NOMO-1 treated with DMSO at 0.1 percent for 48 hours (cell line): ENCODE measurements around the gene PLCH1.
A peak's percentile ranks its signal among the peaks of the same experiment; 100 is the strongest.

ENCODE experiments used
- DNase-seq: peaks from one replicate; lab custom pipeline; 2025; ENCODE audit not compliant: unreplicated experiment; lab: John Stamatoyannopoulos, UW

The PLCH1 gene

DNA sequence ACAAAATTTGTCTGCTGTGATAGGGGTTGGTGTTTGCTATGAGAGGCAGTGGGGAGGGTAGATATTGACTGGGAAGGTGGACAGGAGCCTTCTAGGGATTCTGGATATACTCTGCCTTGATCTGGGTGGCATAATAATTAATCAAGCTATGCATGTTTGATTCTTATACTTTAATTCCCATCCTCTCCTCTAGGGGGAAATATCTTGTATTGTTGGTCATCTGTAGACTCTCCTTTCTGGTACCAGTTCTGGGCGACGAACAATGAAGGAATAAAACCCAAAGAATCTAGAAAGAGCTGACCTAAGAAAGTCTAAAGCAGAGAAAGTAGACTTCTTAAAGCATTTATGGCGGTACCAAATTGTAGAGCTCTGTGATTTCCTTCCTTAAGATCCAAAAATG, 253.2 kb downstream of the PLCH1 start:
- DNase-seq: no peak

DNA sequence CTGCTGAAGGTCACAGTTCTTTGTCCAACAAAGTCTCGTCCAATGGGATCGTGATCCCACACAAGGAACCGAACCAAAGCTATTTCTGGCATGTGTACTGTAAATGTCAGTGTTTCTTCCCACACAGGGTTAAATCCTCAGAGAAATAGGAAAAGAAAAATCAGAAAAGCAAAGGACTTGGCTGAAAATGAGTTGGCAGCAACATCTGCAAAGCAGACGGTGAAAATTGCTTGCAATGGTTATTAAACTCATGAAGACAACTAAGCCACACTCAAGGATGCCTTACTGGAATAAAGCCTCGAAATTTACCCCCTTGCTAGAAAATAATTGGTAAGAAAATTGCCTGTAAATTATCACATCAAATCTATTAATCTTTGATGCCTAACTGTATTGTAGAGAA, 256.2 kb downstream of the PLCH1 start:
- DNase-seq: no peak

DNA sequence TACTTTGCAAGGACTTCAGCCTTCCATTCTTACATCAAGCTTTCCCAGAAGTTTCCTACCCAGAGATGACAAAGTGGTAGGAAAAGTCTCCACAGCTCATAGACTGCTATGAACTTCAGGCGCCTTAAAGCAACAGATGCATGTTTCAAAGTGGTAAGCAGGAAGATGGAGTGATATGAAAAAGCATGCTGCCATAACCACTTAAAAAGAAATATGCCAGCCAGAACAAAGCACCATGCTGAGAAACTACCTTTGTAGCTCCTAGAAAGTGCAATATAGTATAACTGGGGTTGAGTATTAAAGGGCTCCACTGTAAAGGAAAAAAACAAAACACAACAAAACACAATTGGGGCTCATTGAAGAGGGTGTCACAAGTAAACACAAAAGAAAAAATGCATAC, 259.0 kb downstream of the PLCH1 start:
- DNase-seq: no peak

DNA sequence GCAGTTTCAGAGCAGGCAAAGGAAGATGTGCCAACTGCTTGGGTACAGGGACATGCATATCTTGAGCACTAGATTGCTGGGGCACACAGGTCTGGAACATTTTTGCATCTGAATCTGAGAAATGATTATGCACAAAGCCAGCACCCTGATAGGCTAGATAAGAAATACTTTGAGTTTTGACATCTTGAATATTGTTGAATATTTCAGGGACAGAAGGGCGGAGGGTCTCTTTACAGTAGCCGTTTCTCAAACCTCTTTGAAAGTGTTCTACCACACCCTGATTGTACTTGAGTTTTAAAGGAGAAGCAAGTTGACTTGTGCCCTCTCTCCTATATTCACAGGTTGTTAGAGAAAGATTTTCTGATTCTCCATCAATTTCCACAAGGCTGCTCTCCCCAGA, 263.3 kb downstream of the PLCH1 start:
- no peak for DNase-seq

DNA sequence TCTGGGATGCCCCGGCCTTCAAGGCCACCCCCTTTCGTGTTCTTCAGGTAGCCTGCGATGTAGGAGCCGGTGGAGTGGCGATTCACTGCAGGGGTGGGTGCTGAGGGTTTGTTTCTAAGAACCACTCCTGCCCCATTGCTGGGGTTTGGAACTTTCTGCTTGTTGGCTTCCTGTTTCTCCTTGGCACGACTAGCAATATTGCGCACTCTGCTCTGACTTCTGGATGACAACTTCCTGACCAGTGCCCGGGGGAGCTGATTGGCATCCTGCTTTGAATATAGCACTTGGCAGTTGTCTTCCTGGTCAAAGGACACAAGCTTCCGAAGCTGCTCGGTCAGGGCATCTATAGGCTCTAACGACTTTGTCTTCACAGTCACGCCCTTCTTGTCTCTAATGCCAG, 263.8 kb downstream of the PLCH1 start:
- DNase-seq: no peak

DNA sequence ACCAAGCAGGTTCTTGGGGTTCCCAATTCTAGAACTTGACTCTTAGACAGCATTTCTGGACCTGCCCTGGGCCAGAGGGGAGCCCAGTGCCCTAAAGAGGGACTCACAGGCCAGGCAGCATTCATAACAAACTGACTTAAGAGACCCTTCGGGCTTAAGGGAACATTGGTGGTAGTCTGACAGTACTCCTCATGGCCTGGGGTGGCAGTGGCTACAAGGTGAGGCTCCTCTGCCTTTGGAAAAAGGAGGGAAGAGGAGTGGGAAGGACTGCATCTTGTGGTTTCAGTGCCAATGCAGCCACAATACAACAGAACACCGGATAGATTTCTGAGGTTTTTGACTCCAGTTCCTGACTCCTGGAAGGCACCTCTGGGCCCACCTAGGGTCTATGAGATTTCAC, 279.2 kb downstream of the PLCH1 start:
- no peak for DNase-seq

DNA sequence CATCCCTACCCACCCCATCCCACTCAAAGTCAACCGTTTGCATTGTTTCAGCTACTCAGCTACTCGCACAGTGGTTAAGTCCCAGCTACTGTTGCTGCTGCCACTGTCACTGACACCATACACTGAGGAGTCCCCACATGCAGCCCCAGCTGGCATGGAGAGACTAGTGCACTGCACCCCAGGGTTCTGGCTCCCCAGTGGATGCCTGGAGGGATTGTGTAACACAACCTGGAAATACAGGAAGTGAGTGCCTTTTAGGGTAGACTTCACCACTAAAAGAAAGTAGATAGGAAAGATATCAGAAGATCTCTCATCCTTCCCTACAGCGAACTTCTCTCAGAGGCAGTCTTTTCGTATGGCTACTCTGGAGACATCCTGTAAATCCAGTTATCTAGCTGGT, 282.2 kb downstream of the PLCH1 start:
- DNase-seq: no peak

DNA sequence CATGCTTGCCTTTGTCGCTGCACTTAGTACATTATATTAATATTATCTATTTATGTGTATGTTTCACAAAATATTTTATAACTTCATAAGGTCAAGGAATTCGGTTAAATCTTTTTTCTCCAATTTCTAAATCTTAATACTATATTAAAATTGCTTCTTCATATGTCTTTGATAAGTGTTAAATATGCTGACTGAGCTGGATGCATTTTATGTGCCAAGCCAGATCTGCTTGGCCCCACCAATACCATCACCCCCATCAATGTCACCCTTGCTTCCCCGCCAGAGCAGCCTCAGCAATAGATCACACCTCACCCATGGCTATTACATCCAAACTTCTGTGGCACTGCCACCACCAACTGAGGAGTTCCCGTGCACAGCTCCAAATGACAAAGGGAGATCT, 287.3 kb downstream of the PLCH1 start:
- DNase-seq: no peak

DNA sequence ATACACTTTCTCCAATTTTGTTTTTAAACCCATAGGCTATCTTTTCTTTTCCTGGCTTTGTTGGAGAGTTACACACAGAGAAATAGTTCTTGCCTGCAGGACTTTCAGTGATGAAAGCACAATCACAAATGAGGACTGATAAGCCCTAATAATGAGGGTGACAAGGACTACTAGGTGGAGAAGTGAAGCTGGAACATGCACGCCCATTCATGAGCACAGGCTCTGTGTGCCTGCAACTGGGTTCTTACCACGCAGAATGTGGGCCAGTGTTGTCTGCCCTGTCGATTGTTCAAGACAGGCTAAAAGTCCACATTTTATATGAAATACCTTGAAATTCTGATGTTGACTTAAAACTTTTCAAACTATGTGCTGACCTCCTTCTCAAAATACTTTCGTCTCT, 289.1 kb downstream of the PLCH1 start:
- no peak for DNase-seq

DNA sequence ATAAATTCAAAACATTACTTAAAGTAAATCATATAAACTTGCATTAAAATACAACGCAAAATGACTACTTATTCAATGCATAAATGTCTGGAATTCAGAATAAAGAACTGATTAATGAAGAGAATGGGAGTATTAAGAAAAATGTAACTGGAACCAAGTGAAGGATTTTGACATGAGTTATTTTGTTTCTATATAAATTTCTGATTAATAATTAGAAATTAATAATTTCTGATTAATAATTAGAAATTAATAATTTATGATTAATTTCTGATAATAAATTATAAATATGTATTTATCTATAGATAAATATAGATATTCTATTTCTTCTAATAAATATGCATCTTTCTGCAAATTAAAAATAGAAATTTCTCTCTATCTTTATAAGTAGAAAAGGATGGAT, 291.4 kb downstream of the PLCH1 start:
- no peak for DNase-seq

DNA sequence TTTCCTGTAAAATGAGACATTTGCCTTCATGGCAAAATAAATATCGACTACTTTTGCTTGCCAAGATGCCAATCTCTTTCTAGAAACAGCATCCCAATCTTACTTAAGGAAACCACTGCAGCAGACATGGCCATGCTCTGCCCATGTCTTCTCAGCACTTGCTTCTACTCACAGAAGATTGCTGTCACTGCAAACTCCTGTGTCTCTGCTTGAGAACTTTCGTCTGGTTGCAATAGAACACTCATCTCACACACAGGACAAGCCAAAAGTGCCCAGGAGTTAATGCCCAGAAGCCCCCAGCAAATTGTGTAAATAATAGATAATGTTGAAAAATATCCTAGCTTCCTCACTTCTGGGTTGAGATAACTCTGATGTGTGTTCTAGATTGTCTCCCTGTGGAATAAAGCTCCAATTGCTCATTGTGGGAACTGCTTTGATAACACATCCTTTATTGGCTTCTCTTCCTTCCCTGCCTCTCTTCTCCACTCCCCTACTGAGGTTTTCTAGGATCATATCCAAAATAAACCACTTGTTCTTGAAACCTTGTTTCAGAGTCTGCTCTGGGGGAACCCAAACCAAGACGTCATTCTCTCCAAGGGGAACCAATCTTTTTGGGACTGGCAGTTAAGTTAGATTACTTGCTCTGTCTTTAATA, 295.1 kb downstream of the PLCH1 start:
- no peak for DNase-seq

DNA sequence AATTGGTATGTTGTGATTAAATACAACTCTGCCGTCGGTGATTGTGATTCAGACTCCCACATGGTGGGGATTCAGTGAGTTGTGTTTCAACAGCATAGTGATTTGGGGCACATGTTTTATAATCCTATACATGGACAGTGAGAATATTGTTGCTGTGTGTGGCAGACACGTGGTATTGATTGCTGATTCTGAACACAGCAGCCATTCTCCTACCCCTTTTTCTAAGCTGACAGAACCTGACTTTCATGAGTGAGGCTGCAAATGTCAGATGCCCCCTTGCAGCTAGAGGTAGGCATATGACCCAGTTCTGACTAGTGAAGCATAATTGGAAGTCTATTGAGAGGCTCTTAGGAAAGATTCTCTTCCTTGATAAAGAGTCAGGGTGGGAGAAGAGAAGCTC, 296.3 kb downstream of the PLCH1 start:
- DNase-seq: no peak

DNA sequence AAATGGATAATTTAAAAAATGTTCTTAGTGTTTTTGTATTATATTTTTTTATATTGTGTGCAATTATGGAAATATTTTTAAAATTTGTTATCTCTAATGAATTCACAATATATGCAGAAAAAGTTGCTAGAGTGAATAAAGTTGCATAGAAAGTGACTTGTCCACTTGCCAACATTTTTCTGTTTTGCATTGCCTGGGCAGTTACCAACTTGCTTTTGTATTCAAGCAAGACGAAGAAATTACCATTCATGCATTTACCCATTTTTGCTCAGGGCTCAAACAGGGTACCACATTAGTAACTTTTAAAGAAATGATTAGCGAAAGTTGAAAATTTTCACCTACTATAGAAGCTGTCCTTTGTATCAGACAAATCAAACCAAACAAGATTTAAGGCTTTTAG, 298.5 kb downstream of the PLCH1 start:
- no peak for DNase-seq

DNA sequence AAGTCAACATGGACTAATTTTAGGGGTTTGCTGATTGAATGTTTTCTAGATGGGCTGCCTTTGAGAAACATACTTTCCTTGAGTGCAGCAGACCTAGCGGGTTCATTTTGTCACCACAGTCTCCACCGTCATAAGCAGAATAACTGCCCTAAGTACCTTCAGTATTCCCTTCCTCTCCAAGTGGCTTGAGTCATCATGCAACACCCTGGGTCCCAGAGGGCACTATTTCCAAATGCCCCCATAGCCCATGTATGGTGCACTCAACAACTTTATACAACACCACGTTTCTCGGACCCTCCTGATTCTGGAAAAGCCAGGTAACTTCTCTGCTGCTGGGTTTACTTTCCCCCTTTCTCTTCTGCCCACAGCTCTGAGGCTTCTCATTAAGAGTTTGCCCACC, 300.1 kb downstream of the PLCH1 start:
- DNase-seq: no peak

DNA sequence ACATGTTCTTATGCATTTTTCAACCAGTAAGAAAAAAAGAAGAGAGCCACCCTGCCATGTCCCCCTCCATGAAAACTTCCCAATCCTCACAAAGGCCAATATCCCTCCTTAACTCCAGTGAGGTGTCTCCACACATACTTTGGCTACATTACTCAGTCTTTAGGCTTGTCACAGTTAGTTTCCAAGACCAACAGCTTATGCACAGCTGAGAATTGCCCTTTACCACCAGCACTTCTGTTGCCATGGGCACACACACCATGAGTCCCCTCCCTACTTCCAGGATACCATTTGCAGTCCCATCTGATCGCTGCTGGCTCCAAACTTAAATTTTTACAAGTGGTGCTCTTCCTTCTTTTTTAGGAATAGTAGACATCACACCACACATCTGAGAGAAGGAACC, 301.1 kb downstream of the PLCH1 start:
- no peak for DNase-seq

DNA sequence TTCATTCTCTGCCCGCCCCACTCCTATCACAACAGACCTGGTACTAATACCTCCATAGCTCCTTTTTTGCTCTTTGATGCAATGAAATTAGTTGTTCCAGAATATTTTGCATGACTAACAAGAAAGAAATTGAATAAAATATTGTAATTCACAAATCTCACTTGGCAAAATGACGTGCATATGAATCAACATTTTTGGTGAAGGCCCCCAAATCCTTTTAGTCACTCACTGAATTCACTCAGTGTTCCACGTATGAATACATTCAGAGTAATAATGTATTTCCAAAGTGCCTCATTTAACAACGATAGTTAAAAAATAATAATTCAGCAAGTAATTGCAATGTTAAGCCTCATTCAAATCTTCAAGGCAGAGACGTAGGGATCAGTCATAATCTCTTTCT, 302.8 kb downstream of the PLCH1 start:
- DNase-seq: no peak

DNA sequence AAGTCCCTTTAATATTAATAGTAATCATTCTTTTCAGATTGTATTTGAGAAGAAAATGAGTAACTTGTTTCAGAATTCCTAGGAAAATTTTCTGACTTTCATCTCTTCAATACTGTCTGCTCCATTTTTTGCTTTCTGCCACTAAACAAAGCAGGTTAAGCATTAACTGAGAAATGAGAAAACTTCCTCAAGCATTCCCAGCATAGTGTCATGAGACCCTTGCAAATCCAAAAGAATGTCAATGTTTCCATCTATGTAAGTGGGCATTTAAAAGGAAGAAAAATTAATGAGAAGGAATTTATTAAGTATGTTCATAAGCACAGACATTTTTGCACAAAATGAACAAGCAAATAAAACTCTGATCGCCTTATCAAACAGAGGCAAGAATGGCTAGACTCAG, 303.4 kb downstream of the PLCH1 start:
- DNase-seq: no peak

DNA sequence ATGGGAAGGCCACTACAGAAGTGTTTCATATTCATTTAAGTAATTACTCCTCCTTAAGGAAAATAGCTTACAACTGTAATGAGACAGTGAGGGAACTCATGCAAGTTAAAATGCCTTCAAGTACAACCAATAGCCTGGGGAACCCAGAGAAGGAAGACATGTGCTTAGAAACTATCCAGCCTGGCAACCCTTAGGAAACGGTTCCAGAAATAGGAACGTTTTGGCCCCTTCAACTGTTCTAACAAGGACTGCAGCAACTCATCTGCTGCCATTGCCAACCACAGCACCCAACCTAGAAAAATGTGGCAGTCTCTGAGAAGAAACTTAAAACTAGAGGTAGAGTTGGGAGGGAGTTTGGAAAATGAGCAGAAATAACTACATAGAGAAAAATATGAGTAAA, 303.8 kb downstream of the PLCH1 start:
- no peak for DNase-seq

DNA sequence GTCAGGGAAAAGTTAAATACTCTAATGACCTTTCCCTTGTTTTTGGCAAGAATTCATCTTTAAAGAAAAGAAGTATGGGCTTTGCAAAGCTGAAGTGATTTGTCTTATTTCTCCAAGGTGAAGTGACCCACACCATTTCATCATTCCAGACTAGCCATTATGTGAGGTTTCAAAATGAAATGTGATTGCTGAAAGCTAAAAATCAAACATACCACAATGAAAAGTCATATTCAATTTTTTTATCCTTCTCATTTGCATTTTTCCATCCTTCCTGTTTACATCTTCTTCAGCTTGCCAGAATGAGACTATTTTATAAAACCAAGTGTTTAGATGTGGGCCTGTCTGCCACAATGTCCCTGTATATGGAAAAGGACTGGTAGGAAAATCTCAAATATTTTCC, 309.1 kb downstream of the PLCH1 start:
- no peak for DNase-seq

DNA sequence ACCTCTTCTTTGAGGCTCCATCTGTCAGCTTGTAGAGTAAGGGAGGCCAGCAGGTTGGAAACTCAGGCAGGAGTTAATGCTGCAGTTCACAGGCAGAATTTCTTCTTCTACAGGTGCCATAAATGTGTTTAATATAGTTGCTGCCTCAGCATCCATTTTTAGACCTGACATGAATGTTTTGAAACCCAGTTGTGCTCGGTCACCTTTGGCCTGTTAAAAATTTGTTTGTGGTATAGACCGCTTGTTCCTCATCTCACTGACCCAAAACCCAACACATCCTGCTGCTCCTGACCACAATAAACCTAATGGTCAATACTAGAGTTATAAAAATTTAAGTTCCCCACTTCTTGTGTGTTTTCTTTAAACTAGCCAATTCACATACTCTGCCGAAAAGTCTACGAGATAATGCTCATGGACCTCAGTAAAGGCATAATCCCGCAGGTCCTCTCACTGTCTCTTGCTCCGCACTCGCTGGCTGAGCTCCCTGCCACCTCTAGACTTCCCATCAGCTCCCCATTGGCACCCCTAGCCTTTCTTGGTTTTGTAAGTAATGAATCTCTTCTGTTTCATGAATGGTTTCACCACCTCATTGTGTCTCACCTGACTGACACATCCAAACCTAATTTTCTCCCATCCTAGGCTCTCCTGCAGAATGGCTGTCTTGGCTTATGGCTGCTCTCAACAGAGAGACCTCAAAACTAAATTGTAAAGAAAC, 312.9 kb downstream of the PLCH1 start:
- DNase-seq: peak; percentile 58

DNA sequence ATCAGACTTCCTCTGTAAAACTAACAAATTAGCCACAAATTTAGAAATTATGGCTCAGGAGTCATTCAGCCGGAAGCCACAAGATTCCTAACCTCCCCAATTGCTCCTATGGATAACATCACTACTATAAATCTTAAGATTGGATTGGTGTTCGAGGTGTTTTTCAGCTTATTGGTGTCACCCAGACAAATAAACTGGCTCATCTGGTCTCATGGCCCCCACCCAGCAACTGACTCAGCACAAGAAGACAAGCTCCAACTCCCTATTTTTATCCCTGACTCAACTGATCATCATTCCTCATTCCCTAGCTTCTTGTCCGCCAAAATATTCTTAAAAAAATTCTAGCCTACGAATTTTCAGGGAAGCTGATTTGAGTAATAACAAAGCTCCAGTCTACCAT, 316.3 kb downstream of the PLCH1 start:
- no peak for DNase-seq

DNA sequence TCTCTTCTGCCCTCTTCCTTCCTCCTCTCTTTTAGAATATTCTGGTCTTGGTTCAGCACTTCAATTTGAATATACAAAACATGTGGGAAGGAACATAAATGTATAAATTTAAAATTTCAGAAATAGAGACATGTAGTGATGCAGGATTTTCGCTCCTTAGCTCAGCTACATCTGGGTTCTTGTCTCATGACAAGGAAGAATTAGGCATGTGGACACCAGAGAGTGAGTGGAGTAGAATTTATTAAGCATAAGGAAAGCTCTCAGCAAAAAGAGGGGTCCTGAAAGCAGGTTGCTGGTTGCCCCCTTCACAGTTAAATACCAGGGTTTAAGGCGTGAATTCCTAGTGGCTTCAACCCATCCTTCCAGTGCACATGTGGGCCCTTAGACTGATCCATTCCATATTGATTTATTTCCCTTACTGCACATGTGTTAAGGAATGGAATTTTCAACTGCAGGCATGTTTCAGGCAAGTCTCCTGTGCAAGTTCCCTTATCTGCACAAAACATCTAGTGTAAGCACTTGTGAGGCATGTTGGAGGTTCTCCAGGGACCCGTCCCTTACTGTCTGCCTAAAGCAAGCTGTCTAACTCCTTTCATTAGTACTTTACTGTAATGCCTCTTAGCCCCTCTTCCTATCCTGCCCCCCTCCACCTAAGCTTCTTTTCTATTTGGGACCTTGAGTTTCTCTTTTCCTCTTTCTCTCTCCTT, 318.2 kb downstream of the PLCH1 start:
- no peak for DNase-seq

DNA sequence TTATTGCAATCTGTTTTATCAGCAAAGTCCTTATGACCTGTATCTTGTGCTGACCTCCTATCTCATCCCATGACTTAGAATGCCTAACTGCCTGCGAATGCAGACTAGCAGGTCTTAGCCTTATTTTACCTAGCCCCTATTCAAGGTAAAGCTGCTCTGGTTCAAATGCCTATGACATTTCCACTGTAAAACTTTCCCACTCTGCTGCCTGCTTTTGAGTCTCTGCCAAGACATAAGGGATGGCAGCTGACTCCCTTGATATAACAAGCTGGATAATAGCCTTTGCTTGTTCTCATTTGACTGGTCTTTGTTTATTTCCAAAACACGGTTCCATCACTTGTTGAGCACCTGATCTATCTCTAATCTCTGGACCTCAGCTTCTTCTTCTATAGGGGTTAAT, 319.5 kb downstream of the PLCH1 start:
- DNase-seq: no peak
